ENCODE measurements around the gene LMAN1L.

DNA sequence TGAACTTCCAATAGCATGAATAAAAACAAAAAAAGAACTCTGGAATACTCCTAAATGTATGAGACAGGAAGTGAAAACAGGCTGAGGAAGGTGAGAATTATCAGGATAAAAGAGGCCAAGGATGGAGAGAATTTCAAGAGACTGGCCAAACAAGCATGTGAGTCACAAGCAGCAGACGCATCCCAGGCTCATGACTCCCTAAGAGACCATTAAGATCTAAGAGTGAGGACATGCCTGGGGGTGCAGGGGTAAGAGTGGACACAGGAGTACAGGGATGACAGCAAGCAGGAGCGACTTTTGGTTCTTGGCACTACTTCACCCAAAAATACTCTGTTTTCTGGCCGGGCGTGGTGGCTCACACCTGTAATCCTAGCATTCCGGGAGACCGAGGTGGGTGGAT, 53.5 kb downstream of the LMAN1L start:
- TF ChIP-seq, protein P1, sequence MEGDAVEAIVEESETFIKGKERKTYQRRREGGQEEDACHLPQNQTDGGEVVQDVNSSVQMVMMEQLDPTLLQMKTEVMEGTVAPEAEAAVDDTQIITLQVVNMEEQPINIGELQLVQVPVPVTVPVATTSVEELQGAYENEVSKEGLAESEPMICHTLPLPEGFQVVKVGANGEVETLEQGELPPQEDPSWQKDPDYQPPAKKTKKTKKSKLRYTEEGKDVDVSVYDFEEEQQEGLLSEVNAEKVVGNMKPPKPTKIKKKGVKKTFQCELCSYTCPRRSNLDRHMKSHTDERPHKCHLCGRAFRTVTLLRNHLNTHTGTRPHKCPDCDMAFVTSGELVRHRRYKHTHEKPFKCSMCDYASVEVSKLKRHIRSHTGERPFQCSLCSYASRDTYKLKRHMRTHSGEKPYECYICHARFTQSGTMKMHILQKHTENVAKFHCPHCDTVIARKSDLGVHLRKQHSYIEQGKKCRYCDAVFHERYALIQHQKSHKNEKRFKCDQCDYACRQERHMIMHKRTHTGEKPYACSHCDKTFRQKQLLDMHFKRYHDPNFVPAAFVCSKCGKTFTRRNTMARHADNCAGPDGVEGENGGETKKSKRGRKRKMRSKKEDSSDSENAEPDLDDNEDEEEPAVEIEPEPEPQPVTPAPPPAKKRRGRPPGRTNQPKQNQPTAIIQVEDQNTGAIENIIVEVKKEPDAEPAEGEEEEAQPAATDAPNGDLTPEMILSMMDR (IDR thresholded peaks at IDR 0.05; ENCODE audit: insufficient read depth, low read length, poor library complexity, severe bottlenecking), result no peak
- no peak for TF ChIP-seq EZH2phosphoT487 (conservative IDR thresholded peaks at IDR 0.05; ENCODE audit: low read length)

Data from SU-DHL-6 (cell line).